GM19463 (cell line): Measurements from ENCODE around the gene DMD.
"Not testable (repeated sequence)": the region's sequence is repeated elsewhere in the genome, so short reads cannot be mapped to it uniquely, and the experiment has no call there.

Experiments
- ATAC-seq: cut with Tn5 transposase; IDR thresholded peaks from one replicate; pipeline ENCODE4 v1.9.1; 2021; ENCODE audit warnings: mild to moderate bottlenecking, moderate library complexity; ENCODE audit not compliant: unreplicated experiment

The DMD gene

GRCh38 chrX:33156152-33156726 lies 55.1 kb downstream of the DMD start:
- ATAC-seq: no peak

GRCh38 chrX:33149580-33149979 lies 61.8 kb downstream of the DMD start:
- ATAC-seq: no peak

GRCh38 chrX:33149085-33149484 lies 62.3 kb downstream of the DMD start:
- ATAC-seq: no peak

GRCh38 chrX:33142331-33142730 lies 69.0 kb downstream of the DMD start:
- ATAC-seq: no peak

GRCh38 chrX:33138677-33139249 lies 72.6 kb downstream of the DMD start:
- no peak for ATAC-seq

GRCh38 chrX:33134164-33134563 lies 77.2 kb downstream of the DMD start:
- no peak for ATAC-seq

GRCh38 chrX:33133320-33133719 lies 78.0 kb downstream of the DMD start:
- no peak for ATAC-seq

- ATAC-seq: no peak
Measured at GRCh38 chrX:33132569-33132968, 78.8 kb downstream of the DMD start.

GRCh38 chrX:33129607-33130006 lies 81.7 kb downstream of the DMD start:
- ATAC-seq: no peak

GRCh38 chrX:33128048-33128805 lies 83.1 kb downstream of the DMD start:
- no peak for ATAC-seq

GRCh38 chrX:33126469-33126868 lies 84.9 kb downstream of the DMD start:
- ATAC-seq: no peak

- no peak for ATAC-seq
Measured at GRCh38 chrX:33109858-33110257, 101.5 kb downstream of the DMD start.

- ATAC-seq: no peak
Measured at GRCh38 chrX:33106737-33107136, 104.6 kb downstream of the DMD start.

- ATAC-seq: no peak
Measured at GRCh38 chrX:33095079-33095478, 116.3 kb downstream of the DMD start.

GRCh38 chrX:33087411-33087810 lies 123.9 kb downstream of the DMD start:
- ATAC-seq: no peak

- no peak for ATAC-seq
Measured at GRCh38 chrX:33086886-33087285, 124.5 kb downstream of the DMD start.

GRCh38 chrX:33082371-33082770 lies 129.0 kb downstream of the DMD start:
- no peak for ATAC-seq

- no peak for ATAC-seq
Measured at GRCh38 chrX:33078273-33078672, 133.1 kb downstream of the DMD start.

- ATAC-seq: not testable (repeated sequence)
Measured at GRCh38 chrX:33073660-33074059, 137.7 kb downstream of the DMD start.

GRCh38 chrX:33065415-33065814 lies 145.9 kb downstream of the DMD start:
- no peak for ATAC-seq

GRCh38 chrX:33062041-33062440 lies 149.3 kb downstream of the DMD start:
- ATAC-seq: no peak

GRCh38 chrX:33053001-33053400 lies 158.3 kb downstream of the DMD start:
- no peak for ATAC-seq
